ENCODE measurements around the gene MYBPHL. TPM values are rescaled to one million over a fixed set of nuclear protein-coding genes. Genes with fewer than 3 reads are reported as not detected.
A peak's percentile ranks its signal among the peaks of the same experiment; 100 is the strongest.

Gene MYBPHL
- total and polyA plus RNA-seq, 4 experiments from 2014 or later = not detected

GRCh38 chr1:109246141-109246551, 60.7 kb downstream of the MYBPHL start:
- Mint-ChIP-seq H3K4me3 (no peak overlapping the region), H3K4me1 (peaks cover 14 to 27% (median 20%) of the 10 kb centered on the region in 4 donors), H3K27me3 (peaks cover 6 to 15% of the 10 kb centered on the region in 2 donors), H3K36me3 (no peaks in the 10 kb centered on the region), H3K27ac (no peak overlapping the region), H3K9me3 (peaks cover 0 to 1% (median 0%) of the 10 kb centered on the region in 8 donors)
- H3K36me3 ChIP-seq (ENCODE audit: insufficient read depth, low read length) = no peaks in the 10 kb centered on the region
- CTCF ChIA-PET (ENCODE audit: partially characterized antibody) = interaction anchor here (2.6 kb wide), 1 partner anchor 286 kb away, joined by 9 read pairs; no protein-coding TSS in a partner anchor
- POLR2A ChIA-PET (ENCODE audit: partially characterized antibody) = no interaction called here
- peaks cover 31% of the 10 kb centered on the region for H3K4me1 ChIP-seq (ENCODE audit: insufficient read depth, low read length)
- no peak for DNase-seq
- H3K27me3 ChIP-seq (ENCODE audit: insufficient read depth, low read length) = no peaks in the 10 kb centered on the region
- intact Hi-C loops (cut with micrococcal nuclease) = no loop called here
- H3K4me3 ChIP-seq (ENCODE audit: low read length in 2 of 2) = no peak overlapping the region
- H3K27ac ChIP-seq (ENCODE audit: low read depth, low read length) = no peak overlapping the region
- no peaks in the 10 kb centered on the region for H3K9me3 ChIP-seq (ENCODE audit: control insufficient read depth in 1 of 2, low read length in 2 of 2)

GRCh38 chr1:109243860-109244552, 62.8 kb downstream of the MYBPHL start:
- Mint-ChIP-seq H3K27ac (no peak overlapping the region), H3K27me3 (peaks cover 5 to 10% of the 10 kb centered on the region in 2 donors), H3K4me3 (no peak overlapping the region), H3K36me3 (peaks cover 0 to 4% of the 10 kb centered on the region in 2 donors), H3K9me3 (peaks cover 0 to 1% (median 0%) of the 10 kb centered on the region in 8 donors), H3K4me1 (peaks cover 13 to 28% (median 17%) of the 10 kb centered on the region in 4 donors)
- Histone ChIP-seq H3K27ac (ENCODE audit: low read depth, low read length) (no peak overlapping the region), H3K9me3 (ENCODE audit: control insufficient read depth in 1 of 2, low read length in 2 of 2) (no peaks in the 10 kb centered on the region), H3K4me3 (ENCODE audit: low read length in 2 of 2) (no peak overlapping the region), H3K4me1 (ENCODE audit: insufficient read depth, low read length) (peaks cover 26% of the 10 kb centered on the region), H3K36me3 (ENCODE audit: insufficient read depth, low read length) (no peaks in the 10 kb centered on the region), H3K27me3 (ENCODE audit: insufficient read depth, low read length) (no peaks in the 10 kb centered on the region)
- intact Hi-C loops (cut with micrococcal nuclease) = no loop called here
- peak in 1 of 5 donors; percentile 20 for DNase-seq
- ChIA-PET CTCF (ENCODE audit: partially characterized antibody) (no interaction called here), POLR2A (ENCODE audit: partially characterized antibody) (no interaction called here)

GRCh38 chr1:109243221-109243620, 63.6 kb downstream of the MYBPHL start:
- Histone ChIP-seq H3K36me3 (ENCODE audit: insufficient read depth, low read length) (peaks cover 4% of the 10 kb centered on the region), H3K27me3 (ENCODE audit: insufficient read depth, low read length) (no peaks in the 10 kb centered on the region), H3K27ac (ENCODE audit: low read depth, low read length) (no peak overlapping the region), H3K4me3 (ENCODE audit: low read length in 2 of 2) (no peak overlapping the region), H3K4me1 (ENCODE audit: insufficient read depth, low read length) (peaks cover 20% of the 10 kb centered on the region), H3K9me3 (ENCODE audit: control insufficient read depth in 1 of 2, low read length in 2 of 2) (no peaks in the 10 kb centered on the region)
- H3K4me1 Mint-ChIP-seq = peaks cover 13 to 26% (median 16%) of the 10 kb centered on the region in 4 donors
- H3K27me3 Mint-ChIP-seq = peaks cover 4 to 10% of the 10 kb centered on the region in 2 donors
- peaks cover 0 to 1% (median 0%) of the 10 kb centered on the region in 8 donors for H3K9me3 Mint-ChIP-seq
- no peak overlapping the region for H3K27ac Mint-ChIP-seq
- H3K4me3 Mint-ChIP-seq = no peak overlapping the region
- intact Hi-C loops (cut with micrococcal nuclease) = no loop called here
- CTCF ChIA-PET (ENCODE audit: partially characterized antibody) = no interaction called here
- POLR2A ChIA-PET (ENCODE audit: partially characterized antibody) = no interaction called here
- DNase-seq = no peak
- H3K36me3 Mint-ChIP-seq = peaks cover 0 to 9% of the 10 kb centered on the region in 2 donors

GRCh38 chr1:109242387-109242786, 64.4 kb downstream of the MYBPHL start:
- peak overlapping the region in 3 of 7 donors; percentile 10 to 79 (median 59) for H3K27ac Mint-ChIP-seq
- peaks cover 4 to 10% of the 10 kb centered on the region in 2 donors for H3K27me3 Mint-ChIP-seq
- H3K4me3 Mint-ChIP-seq = no peak overlapping the region
- peaks cover 0 to 3% (median 0%) of the 10 kb centered on the region in 8 donors for H3K9me3 Mint-ChIP-seq
- H3K27ac ChIP-seq (ENCODE audit: low read depth, low read length) = no peak overlapping the region
- intact Hi-C loops (cut with micrococcal nuclease) = no loop called here
- peaks cover 13 to 26% (median 16%) of the 10 kb centered on the region in 4 donors for H3K4me1 Mint-ChIP-seq
- no peak for DNase-seq
- H3K27me3 ChIP-seq (ENCODE audit: insufficient read depth, low read length) = no peaks in the 10 kb centered on the region
- no peak overlapping the region for H3K4me3 ChIP-seq (ENCODE audit: low read length in 2 of 2)
- peaks cover 20% of the 10 kb centered on the region for H3K4me1 ChIP-seq (ENCODE audit: insufficient read depth, low read length)
- H3K36me3 Mint-ChIP-seq = peaks cover 8 to 18% of the 10 kb centered on the region in 2 donors
- H3K9me3 ChIP-seq (ENCODE audit: control insufficient read depth in 1 of 2, low read length in 2 of 2) = no peaks in the 10 kb centered on the region
- ChIA-PET POLR2A (ENCODE audit: partially characterized antibody) (no interaction called here), CTCF (ENCODE audit: partially characterized antibody) (no interaction called here)
- peaks cover 12% of the 10 kb centered on the region for H3K36me3 ChIP-seq (ENCODE audit: insufficient read depth, low read length)

Other genes starting within 250 kb of the MYBPHL start
- 10 to 100 TPM; 12.5 to 14.6 TPM for gene TAF13, start 231.0 kb downstream of the MYBPHL start, total RNA-seq
- 1 to 10 TPM in 1 of 2 donors, under 1 TPM in 1; 0.68 to 1.3 TPM for gene TAF13, start 231.0 kb downstream of the MYBPHL start, polyA plus RNA-seq
- 10 to 100 TPM; 42.9 to 47.9 TPM for gene TMEM167B, start 216.2 kb downstream of the MYBPHL start, total RNA-seq
- gene TMEM167B, start 216.2 kb downstream of the MYBPHL start, polyA plus RNA-seq = 10 to 100 TPM; 38.8 to 41.5 TPM
- 10 to 100 TPM; 13.7 to 15.4 TPM for gene ELAPOR1, start 192.9 kb downstream of the MYBPHL start, total RNA-seq
- gene ELAPOR1, start 192.9 kb downstream of the MYBPHL start, polyA plus RNA-seq = 10 to 100 TPM; 15.0 to 17.8 TPM
- gene SARS1, start 93.1 kb downstream of the MYBPHL start, total RNA-seq = 100 to 1,000 TPM; 178 to 190 TPM
- 100 to 1,000 TPM; 153 to 199 TPM for gene SARS1, start 93.1 kb downstream of the MYBPHL start, polyA plus RNA-seq
- gene CELSR2, start 57.5 kb downstream of the MYBPHL start, total RNA-seq = 1 to 10 TPM; 2.6 to 3.1 TPM
- gene CELSR2, start 57.5 kb downstream of the MYBPHL start, polyA plus RNA-seq = under 1 TPM in 1 of 2 donors, not detected in 1; 0.52 TPM
- under 1 TPM; 0.17 to 0.28 TPM for gene PSRC1, start 23.9 kb downstream of the MYBPHL start, total RNA-seq
- under 1 TPM; 0.18 to 0.31 TPM for gene PSRC1, start 23.9 kb downstream of the MYBPHL start, polyA plus RNA-seq
- under 1 TPM; 0.69 to 0.93 TPM for gene SORT1, start 90.9 kb upstream of the MYBPHL start, total RNA-seq
- gene SORT1, start 90.9 kb upstream of the MYBPHL start, polyA plus RNA-seq = not detected
- gene PSMA5, start 119.4 kb upstream of the MYBPHL start, total RNA-seq = 10 to 100 TPM; 87.7 to 90.2 TPM
- 100 to 1,000 TPM in 1 of 2 donors, 10 to 100 TPM in 1; 96.7 to 122 TPM for gene PSMA5, start 119.4 kb upstream of the MYBPHL start, polyA plus RNA-seq
- not detected for gene SYPL2, start 159.5 kb upstream of the MYBPHL start, total RNA-seq
- gene SYPL2, start 159.5 kb upstream of the MYBPHL start, polyA plus RNA-seq = not detected
- gene ATXN7L2, start 176.9 kb upstream of the MYBPHL start, total RNA-seq = 1 to 10 TPM; 7.4 to 9.0 TPM
- gene ATXN7L2, start 176.9 kb upstream of the MYBPHL start, polyA plus RNA-seq = 1 to 10 TPM; 1.9 to 6.9 TPM
- 10 to 100 TPM; 40.7 to 41.6 TPM for gene CYB561D1, start 187.1 kb upstream of the MYBPHL start, total RNA-seq
- 10 to 100 TPM; 13.6 to 17.1 TPM for gene CYB561D1, start 187.1 kb upstream of the MYBPHL start, polyA plus RNA-seq
- 10 to 100 TPM; 28.1 to 29.3 TPM for gene AMIGO1, start 202.7 kb upstream of the MYBPHL start, total RNA-seq
- 10 to 100 TPM in 1 of 2 donors, 1 to 10 TPM in 1; 6.4 to 19.8 TPM for gene AMIGO1, start 202.7 kb upstream of the MYBPHL start, polyA plus RNA-seq
- gene GPR61, start 232.9 kb upstream of the MYBPHL start, total RNA-seq = under 1 TPM in 1 of 2 experiments, not detected in 1; 0.53 TPM
- gene GPR61, start 232.9 kb upstream of the MYBPHL start, polyA plus RNA-seq = under 1 TPM; 0.35 to 0.84 TPM
- 1 to 10 TPM; 7.7 to 8.1 TPM for gene GNAI3, start 241.6 kb upstream of the MYBPHL start, total RNA-seq
- gene GNAI3, start 241.6 kb upstream of the MYBPHL start, polyA plus RNA-seq = 10 to 100 TPM in 1 of 2 donors, 1 to 10 TPM in 1; 9.8 to 11.6 TPM

All from CD4-positive, alpha-beta memory T cell (primary cell).